Osteoblast (primary cell): Measurements from ENCODE around the gene SDHC. TPM values are rescaled to one million over a fixed set of nuclear protein-coding genes. Genes with fewer than 3 reads are reported as not detected.

Experiments
- DNase-seq: peaks from one replicate; pipeline ENCODE4 v3.0.0; 2011; ENCODE audit warnings: low spot score, mixed read lengths; ENCODE audit not compliant: insufficient read length; ENCODE audit errors: missing footprints
- H2AFZ ChIP-seq: 2 replicates; pipeline ENCODE4 v1.6.0; 2011; ENCODE audit warnings: mild to moderate bottlenecking, low read length
- H3K27ac ChIP-seq: 2 replicates; pipeline ENCODE4 v1.5.1; 2011; ENCODE audit warnings: mild to moderate bottlenecking, low read depth, low read length, moderate library complexity
- H3K27me3 ChIP-seq: 2 replicates; pipeline ENCODE4 v1.6.0; 2012; ENCODE audit warnings: mild to moderate bottlenecking, control low read depth, inconsistent platforms, low read length, moderate library complexity; ENCODE audit not compliant: insufficient read depth
- H3K36me3 ChIP-seq: 2 replicates; pipeline ENCODE4 v1.5.1; 2011; ENCODE audit warnings: mild to moderate bottlenecking, low read length, control low read depth, moderate library complexity; ENCODE audit not compliant: insufficient read depth
- H3K4me1 ChIP-seq: 2 replicates; pipeline ENCODE4 v1.5.1; 2011; ENCODE audit warnings: mild to moderate bottlenecking, low read length, control low read depth, moderate library complexity; ENCODE audit not compliant: insufficient read depth
- H3K4me2 ChIP-seq: 2 replicates; pipeline ENCODE4 v1.6.0; 2011; ENCODE audit warnings: mild to moderate bottlenecking, low read length; ENCODE audit not compliant: insufficient read depth
- H3K4me3 ChIP-seq: fragments of 200-600 bp; sonication (generic); 3 replicates; pipeline ENCODE4 v1.5.1; 2012; ENCODE audit warnings: mild to moderate bottlenecking, low read length, inconsistent platforms; ENCODE audit not compliant: insufficient read depth
- H3K79me2 ChIP-seq: 2 replicates; pipeline ENCODE4 v1.6.0; 2012; ENCODE audit warnings: mild to moderate bottlenecking, low read length, control low read depth, inconsistent platforms; ENCODE audit not compliant: insufficient read depth
- H3K9me3 ChIP-seq: 2 replicates; pipeline ENCODE4 v1.5.1; 2011; ENCODE audit warnings: low read depth, low read length, control low read depth
- H4K20me1 ChIP-seq: 2 replicates; pipeline ENCODE4 v1.6.0; 2012; ENCODE audit warnings: mild to moderate bottlenecking, low read length, control low read depth; ENCODE audit not compliant: insufficient read depth
- total RNA-seq: library from RNA; depleted of rRNA; stranded (reverse); fragments of >200 nt; gene quantifications from 2 replicates; pipeline ENCODE4 v1.2.3, GENCODE V29; 2012
- TF ChIP-seq, protein P1 (sequence below): IDR thresholded peaks from 2 replicates; pipeline ENCODE4 v1.5.1; 2011; ENCODE audit warnings: mild to moderate bottlenecking, low read depth, low read length, moderate library complexity; ENCODE audit errors: extremely low read depth

The SDHC gene
- total RNA-seq, 1 donor, result 20.3 TPM

DNA sequence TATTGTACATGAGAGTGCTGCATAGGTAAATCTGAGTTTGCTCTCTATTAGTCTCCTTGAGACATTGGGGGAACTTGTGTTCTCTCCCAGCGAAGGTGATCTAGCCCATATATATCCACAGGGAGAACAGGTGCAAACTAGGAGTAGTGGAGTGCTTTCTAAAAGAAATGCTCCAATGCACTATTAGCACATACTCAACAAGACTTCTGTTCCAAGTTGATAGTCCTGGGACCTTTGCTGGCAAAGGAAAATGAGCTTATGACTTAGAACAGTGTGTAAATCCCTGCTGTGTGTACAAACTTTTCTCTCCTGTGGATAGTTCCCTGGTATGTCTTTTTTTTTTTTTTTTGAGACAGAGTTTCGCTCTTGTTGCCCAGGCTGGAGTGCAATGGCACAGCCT lies 28.0 kb downstream of the SDHC start:
- H3K27me3 ChIP-seq, result no peaks in the 10 kb centered on the region
- H3K79me2 ChIP-seq, result peaks cover 1% of the 10 kb centered on the region
- no peaks in the 10 kb centered on the region for H4K20me1 ChIP-seq
- no peak overlapping the region for H3K4me3 ChIP-seq
- H2AFZ ChIP-seq, result no peak overlapping the region
- no peak for DNase-seq
- no peak overlapping the region for H3K4me2 ChIP-seq
- no peaks in the 10 kb centered on the region for H3K4me1 ChIP-seq
- H3K36me3 ChIP-seq, result peaks cover 42% of the 10 kb centered on the region
- H3K9me3 ChIP-seq, result no peaks in the 10 kb centered on the region
- TF ChIP-seq, protein P1, sequence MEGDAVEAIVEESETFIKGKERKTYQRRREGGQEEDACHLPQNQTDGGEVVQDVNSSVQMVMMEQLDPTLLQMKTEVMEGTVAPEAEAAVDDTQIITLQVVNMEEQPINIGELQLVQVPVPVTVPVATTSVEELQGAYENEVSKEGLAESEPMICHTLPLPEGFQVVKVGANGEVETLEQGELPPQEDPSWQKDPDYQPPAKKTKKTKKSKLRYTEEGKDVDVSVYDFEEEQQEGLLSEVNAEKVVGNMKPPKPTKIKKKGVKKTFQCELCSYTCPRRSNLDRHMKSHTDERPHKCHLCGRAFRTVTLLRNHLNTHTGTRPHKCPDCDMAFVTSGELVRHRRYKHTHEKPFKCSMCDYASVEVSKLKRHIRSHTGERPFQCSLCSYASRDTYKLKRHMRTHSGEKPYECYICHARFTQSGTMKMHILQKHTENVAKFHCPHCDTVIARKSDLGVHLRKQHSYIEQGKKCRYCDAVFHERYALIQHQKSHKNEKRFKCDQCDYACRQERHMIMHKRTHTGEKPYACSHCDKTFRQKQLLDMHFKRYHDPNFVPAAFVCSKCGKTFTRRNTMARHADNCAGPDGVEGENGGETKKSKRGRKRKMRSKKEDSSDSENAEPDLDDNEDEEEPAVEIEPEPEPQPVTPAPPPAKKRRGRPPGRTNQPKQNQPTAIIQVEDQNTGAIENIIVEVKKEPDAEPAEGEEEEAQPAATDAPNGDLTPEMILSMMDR, result no peak
- no peak overlapping the region for H3K27ac ChIP-seq

DNA sequence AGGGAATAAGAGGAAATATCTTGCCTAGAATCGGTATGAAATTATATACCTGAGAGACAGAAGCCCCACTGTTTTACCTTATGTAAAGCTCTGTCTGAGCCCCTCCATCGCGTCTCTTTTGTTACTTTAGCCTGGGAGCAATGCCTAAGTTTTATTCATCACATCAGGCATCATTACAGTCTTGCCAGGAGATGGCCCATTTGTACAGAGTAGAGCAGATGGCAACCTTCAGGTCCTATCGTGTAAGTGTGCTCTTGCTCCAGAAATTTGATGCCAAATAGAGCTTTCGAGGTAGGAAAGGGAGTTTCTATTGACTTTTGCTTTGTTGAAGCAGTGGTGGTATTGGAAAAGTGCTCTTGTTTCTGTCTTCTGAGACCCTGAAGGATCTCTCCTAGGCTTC lies 28.6 kb downstream of the SDHC start:
- no peak overlapping the region for H2AFZ ChIP-seq
- no peaks in the 10 kb centered on the region for H3K9me3 ChIP-seq
- peaks cover 42% of the 10 kb centered on the region for H3K36me3 ChIP-seq
- H3K4me1 ChIP-seq, result no peaks in the 10 kb centered on the region
- TF ChIP-seq, protein P1, result no peak
- H3K79me2 ChIP-seq, result no peaks in the 10 kb centered on the region
- no peaks in the 10 kb centered on the region for H3K27me3 ChIP-seq
- no peak for DNase-seq
- no peak overlapping the region for H3K4me2 ChIP-seq
- H3K4me3 ChIP-seq, result no peak overlapping the region
- no peak overlapping the region for H3K27ac ChIP-seq
- H4K20me1 ChIP-seq, result no peaks in the 10 kb centered on the region

DNA sequence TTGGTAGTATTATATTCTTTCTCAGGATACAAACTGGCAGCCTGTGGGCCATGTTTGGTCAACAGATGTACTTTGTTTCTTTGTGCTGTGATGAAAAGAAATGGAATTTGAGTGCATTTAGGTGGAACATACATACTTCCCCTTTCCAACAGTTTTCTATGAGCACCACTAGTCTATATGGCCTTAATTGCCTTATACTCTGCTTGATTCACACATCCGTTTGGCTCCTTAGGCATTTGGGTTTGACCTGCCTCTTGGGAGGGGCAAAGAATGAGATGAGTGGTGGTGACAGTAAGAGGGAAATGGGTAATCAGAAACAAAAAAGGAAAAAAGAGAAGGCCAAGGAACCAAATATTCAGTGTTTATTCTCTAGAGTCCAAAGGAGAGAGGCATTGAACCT lies 36.5 kb downstream of the SDHC start:
- H3K9me3 ChIP-seq, result no peaks in the 10 kb centered on the region
- H3K27me3 ChIP-seq, result no peaks in the 10 kb centered on the region
- H4K20me1 ChIP-seq, result no peaks in the 10 kb centered on the region
- no peak overlapping the region for H3K4me2 ChIP-seq
- no peak for DNase-seq
- no peaks in the 10 kb centered on the region for H3K4me1 ChIP-seq
- peaks cover 6% of the 10 kb centered on the region for H3K79me2 ChIP-seq
- TF ChIP-seq, protein P1, result no peak
- H3K27ac ChIP-seq, result no peak overlapping the region
- H3K36me3 ChIP-seq, result peaks cover 10% of the 10 kb centered on the region
- H2AFZ ChIP-seq, result no peak overlapping the region
- H3K4me3 ChIP-seq, result no peak overlapping the region

DNA sequence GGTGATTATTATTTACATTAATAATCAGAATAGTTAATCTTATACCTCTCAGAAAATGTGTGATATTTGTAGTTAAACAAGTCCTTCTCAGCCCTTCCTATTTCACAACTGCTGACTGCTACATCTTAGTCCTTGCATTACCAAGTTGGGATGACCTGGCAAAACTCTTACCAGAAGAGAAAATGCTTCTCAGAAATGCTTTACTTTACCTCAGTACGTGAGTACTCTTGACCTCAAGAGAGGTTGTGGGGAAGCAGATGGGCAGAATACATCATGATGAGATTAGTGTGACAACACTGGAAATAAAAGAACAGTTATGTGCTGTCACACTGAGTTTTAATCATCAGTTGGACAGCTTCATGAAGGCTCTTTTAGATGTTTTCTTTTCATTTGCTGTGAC lies 37.3 kb downstream of the SDHC start:
- no peak for DNase-seq
- H3K4me3 ChIP-seq, result no peak overlapping the region
- H3K4me1 ChIP-seq, result no peaks in the 10 kb centered on the region
- peaks cover 6% of the 10 kb centered on the region for H3K79me2 ChIP-seq
- no peak overlapping the region for H2AFZ ChIP-seq
- H3K4me2 ChIP-seq, result no peak overlapping the region
- no peaks in the 10 kb centered on the region for H4K20me1 ChIP-seq
- H3K27ac ChIP-seq, result no peak overlapping the region
- H3K36me3 ChIP-seq, result peaks cover 10% of the 10 kb centered on the region
- TF ChIP-seq, protein P1, result no peak
- H3K9me3 ChIP-seq, result no peaks in the 10 kb centered on the region
- H3K27me3 ChIP-seq, result no peaks in the 10 kb centered on the region
